ENCODE measurements around the gene NLGN3. TPM values are rescaled to one million over a fixed set of nuclear protein-coding genes. Genes with fewer than 3 reads are reported as not detected.

The NLGN3 gene
- total and polyA plus RNA-seq, 2 donors (not counting 1 experiment from before 2014, with no cell fraction given), result 0.81 to 1.3 TPM

GRCh38 chrX:71217298-71217697, 72.7 kb downstream of the NLGN3 start:
- peaks cover 11% of the 10 kb centered on the region for H3K27me3 Mint-ChIP-seq

More at GRCh38 chrX:71217298-71217697, 72.7 kb downstream of the NLGN3 start:
- Histone ChIP-seq H3K36me3 (replicated peaks in 1 of 2; ENCODE audit: control extremely low read depth in 1 of 2, control insufficient read depth in 1 of 2, extremely low read depth in 1 of 2, insufficient read depth in 2 of 2, low read length in 1 of 2) (no peaks in the 10 kb centered on the region), H3K9ac (ENCODE audit: low read length) (no peak overlapping the region), H3K79me2 (ENCODE audit: control insufficient read depth, insufficient read depth, low read length) (no peaks in the 10 kb centered on the region), H3K9me3 (ENCODE audit: control extremely low read depth in 1 of 3, control insufficient read depth in 2 of 3, insufficient read depth in 1 of 3, low read length in 2 of 3) (no peaks in the 10 kb centered on the region), H3K27ac (ENCODE audit: low read length in 2 of 2) (no peak overlapping the region), H3K4me2 (replicated peaks; ENCODE audit: low read depth, low read length, poor library complexity, severe bottlenecking) (no peak overlapping the region), H3K27me3 (replicated peaks in 1 of 4; ENCODE audit: control extremely low read depth in 1 of 4, control insufficient read depth in 3 of 4, insufficient read depth in 4 of 4, low read length in 3 of 4) (no peaks in the 10 kb centered on the region), H3K4me3 (ENCODE audit: control extremely low read depth in 1 of 5, extremely low read depth in 1 of 5, insufficient read depth in 1 of 5, low read depth in 2 of 5, low read length in 4 of 5) (no peak overlapping the region), H4K20me1 (ENCODE audit: control insufficient read depth, insufficient read depth, low read length, poor library complexity, severe bottlenecking) (no peaks in the 10 kb centered on the region), H3K4me1 (ENCODE audit: control insufficient read depth in 2 of 2, insufficient read depth in 2 of 2, low read length in 2 of 2) (no peaks in the 10 kb centered on the region), H2AFZ (ENCODE audit: insufficient read depth, low read depth, low read length, poor library complexity, severe bottlenecking) (no peak overlapping the region)
- intact Hi-C loops (cut with micrococcal nuclease), result no loop called here
- Mint-ChIP-seq H3K9me3 (ENCODE audit: insufficient read depth) (no peaks in the 10 kb centered on the region), H3K4me1 (no peaks in the 10 kb centered on the region), H3K4me3 (no peak overlapping the region), H3K27ac (no peak overlapping the region)
- POLR2A ChIA-PET, result no interaction called here
- no peak for ATAC-seq (ENCODE audit: low read depth)
- TF ChIP-seq EZH2 (IDR thresholded peaks at IDR 0.05; ENCODE audit: borderline replicate concordance, insufficient read depth, low read depth, low read length, poor library complexity, severe bottlenecking), result no peak
- TF ChIP-seq, protein P1, sequence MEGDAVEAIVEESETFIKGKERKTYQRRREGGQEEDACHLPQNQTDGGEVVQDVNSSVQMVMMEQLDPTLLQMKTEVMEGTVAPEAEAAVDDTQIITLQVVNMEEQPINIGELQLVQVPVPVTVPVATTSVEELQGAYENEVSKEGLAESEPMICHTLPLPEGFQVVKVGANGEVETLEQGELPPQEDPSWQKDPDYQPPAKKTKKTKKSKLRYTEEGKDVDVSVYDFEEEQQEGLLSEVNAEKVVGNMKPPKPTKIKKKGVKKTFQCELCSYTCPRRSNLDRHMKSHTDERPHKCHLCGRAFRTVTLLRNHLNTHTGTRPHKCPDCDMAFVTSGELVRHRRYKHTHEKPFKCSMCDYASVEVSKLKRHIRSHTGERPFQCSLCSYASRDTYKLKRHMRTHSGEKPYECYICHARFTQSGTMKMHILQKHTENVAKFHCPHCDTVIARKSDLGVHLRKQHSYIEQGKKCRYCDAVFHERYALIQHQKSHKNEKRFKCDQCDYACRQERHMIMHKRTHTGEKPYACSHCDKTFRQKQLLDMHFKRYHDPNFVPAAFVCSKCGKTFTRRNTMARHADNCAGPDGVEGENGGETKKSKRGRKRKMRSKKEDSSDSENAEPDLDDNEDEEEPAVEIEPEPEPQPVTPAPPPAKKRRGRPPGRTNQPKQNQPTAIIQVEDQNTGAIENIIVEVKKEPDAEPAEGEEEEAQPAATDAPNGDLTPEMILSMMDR (IDR thresholded peaks at IDR 0.05), result no peak
- no peak for DNase-seq
- no CpG with 5 or more reads among the region's 6 CpGs for WGBS (ENCODE audit: insufficient coverage)
- CTCF ChIA-PET, result no interaction called here

Small RNA genes within 50 kb of the gene (small RNA-seq; reads per million reads assigned to genes)
- not detected for gene CXorf65 (ENCODE audit: insufficient read length, low read depth, low replicate concordance)

Other genes starting within 250 kb of the NLGN3 start
- gene TEX11, start 236.1 kb upstream of the NLGN3 start, total RNA-seq, result not detected in 2 replicates
- not detected in 2 replicates for gene TEX11, start 236.1 kb upstream of the NLGN3 start, polyA plus RNA-seq
- 0.20 and 0.27 TPM in 2 replicates for gene SLC7A3, start 213.7 kb upstream of the NLGN3 start, total RNA-seq
- not detected in 2 replicates for gene SLC7A3, start 213.7 kb upstream of the NLGN3 start, polyA plus RNA-seq
- gene SNX12, start 76.5 kb upstream of the NLGN3 start, total RNA-seq, result 32.6 and 42.9 TPM in 2 replicates
- gene SNX12, start 76.5 kb upstream of the NLGN3 start, polyA plus RNA-seq, result 10.5 and 11.5 TPM in 2 replicates
- gene FOXO4, start 49.0 kb upstream of the NLGN3 start, total RNA-seq, result 41.4 and 48.7 TPM in 2 replicates
- gene FOXO4, start 49.0 kb upstream of the NLGN3 start, polyA plus RNA-seq, result 6.8 and 13.4 TPM in 2 replicates
- 25.6 and 30.2 TPM in 2 replicates for gene CXorf65, start 38.1 kb upstream of the NLGN3 start, total RNA-seq
- gene CXorf65, start 38.1 kb upstream of the NLGN3 start, polyA plus RNA-seq, result 24.8 and 49.6 TPM in 2 replicates
- gene IL2RG, start 33.3 kb upstream of the NLGN3 start, total RNA-seq, result 276 and 297 TPM in 2 replicates
- gene IL2RG, start 33.3 kb upstream of the NLGN3 start, polyA plus RNA-seq, result 349 and 419 TPM in 2 replicates
- gene MED12, start 26.2 kb upstream of the NLGN3 start, total RNA-seq, result 118 and 123 TPM in 2 replicates
- gene MED12, start 26.2 kb upstream of the NLGN3 start, polyA plus RNA-seq, result 21.8 and 34.1 TPM in 2 replicates
- gene GJB1, start 78.4 kb downstream of the NLGN3 start, total RNA-seq, result not detected in 2 replicates
- not detected in 2 replicates for gene GJB1, start 78.4 kb downstream of the NLGN3 start, polyA plus RNA-seq
- 40.0 and 40.6 TPM in 2 replicates for gene ZMYM3, start 109.3 kb downstream of the NLGN3 start, total RNA-seq
- 19.1 and 21.8 TPM in 2 replicates for gene ZMYM3, start 109.3 kb downstream of the NLGN3 start, polyA plus RNA-seq
- gene NONO, start 138.8 kb downstream of the NLGN3 start, total RNA-seq, result 286 TPM in 2 replicates
- gene NONO, start 138.8 kb downstream of the NLGN3 start, polyA plus RNA-seq, result 112 and 181 TPM in 2 replicates
- gene ITGB1BP2, start 156.9 kb downstream of the NLGN3 start, total RNA-seq, result 3.7 and 4.3 TPM in 2 replicates
- gene ITGB1BP2, start 156.9 kb downstream of the NLGN3 start, polyA plus RNA-seq, result 1.9 and 2.2 TPM in 2 replicates
- gene TAF1, start 221.5 kb downstream of the NLGN3 start, total RNA-seq, result 93.5 and 97.5 TPM in 2 replicates
- 12.2 and 26.7 TPM in 2 replicates for gene TAF1, start 221.5 kb downstream of the NLGN3 start, polyA plus RNA-seq